IPS DF 19.7 (cell line): Measurements from ENCODE around the gene ITIH3.

ENCODE experiments used
- DNase-seq: peaks from one replicate; pipeline ENCODE4 v3.0.0-alpha.2; 2013; ENCODE audit warnings: low read depth, low spot score

Gene ITIH3

DNA sequence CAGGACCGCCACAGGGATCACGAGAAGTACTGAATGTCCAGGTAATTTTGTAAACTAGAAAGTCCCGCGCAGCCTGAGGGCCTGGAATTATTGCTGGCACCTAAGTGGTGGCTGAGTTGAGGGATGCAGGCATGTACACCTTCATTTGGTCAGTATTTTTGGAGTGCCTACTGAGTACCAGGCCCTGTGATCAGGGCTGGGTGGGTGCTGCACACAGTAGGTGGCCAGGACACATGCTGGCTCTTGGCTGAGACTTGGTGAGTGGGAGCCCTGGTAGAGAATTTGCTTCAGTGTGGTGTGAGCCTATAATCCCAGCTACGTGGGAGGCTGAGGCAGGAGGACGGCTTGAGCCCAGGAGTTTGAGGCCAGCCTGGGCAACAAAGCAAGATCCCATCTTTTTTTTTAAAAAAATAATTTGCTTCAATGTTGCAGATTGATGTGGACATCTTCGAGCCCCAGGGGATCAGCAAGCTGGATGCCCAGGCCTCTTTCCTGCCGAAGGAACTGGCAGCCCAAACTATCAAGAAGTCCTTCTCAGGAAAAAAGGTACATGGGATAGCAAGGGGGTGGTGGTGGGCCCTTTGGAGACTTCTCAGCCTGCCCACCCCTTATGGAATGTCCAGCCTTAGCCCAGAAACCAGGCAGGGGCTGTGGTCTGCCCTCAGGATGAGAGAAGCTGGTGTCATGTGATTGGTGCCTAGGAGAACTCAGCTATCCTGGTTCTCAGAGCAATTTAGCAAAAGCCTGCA is 14.6 kb upstream of the ITIH3 start:
- DNase-seq = no peak

DNA sequence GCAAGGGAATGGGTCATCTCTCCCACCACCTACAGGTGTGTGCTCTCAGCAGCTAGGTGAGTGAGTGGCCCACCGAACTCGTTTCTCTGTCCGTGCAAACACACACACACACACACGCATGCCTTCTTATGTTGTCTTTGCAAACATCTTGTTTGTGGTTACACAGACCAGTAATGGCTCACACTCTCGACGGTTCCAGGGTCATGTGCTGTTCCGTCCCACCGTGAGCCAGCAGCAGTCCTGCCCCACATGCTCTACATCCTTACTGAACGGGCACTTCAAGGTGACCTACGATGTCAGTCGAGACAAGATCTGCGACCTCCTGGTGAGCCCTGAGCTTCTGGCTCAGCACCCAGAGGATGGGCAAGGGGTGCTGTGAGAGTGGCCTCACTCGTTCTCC is 12.9 kb upstream of the ITIH3 start:
- DNase-seq = no peak

DNA sequence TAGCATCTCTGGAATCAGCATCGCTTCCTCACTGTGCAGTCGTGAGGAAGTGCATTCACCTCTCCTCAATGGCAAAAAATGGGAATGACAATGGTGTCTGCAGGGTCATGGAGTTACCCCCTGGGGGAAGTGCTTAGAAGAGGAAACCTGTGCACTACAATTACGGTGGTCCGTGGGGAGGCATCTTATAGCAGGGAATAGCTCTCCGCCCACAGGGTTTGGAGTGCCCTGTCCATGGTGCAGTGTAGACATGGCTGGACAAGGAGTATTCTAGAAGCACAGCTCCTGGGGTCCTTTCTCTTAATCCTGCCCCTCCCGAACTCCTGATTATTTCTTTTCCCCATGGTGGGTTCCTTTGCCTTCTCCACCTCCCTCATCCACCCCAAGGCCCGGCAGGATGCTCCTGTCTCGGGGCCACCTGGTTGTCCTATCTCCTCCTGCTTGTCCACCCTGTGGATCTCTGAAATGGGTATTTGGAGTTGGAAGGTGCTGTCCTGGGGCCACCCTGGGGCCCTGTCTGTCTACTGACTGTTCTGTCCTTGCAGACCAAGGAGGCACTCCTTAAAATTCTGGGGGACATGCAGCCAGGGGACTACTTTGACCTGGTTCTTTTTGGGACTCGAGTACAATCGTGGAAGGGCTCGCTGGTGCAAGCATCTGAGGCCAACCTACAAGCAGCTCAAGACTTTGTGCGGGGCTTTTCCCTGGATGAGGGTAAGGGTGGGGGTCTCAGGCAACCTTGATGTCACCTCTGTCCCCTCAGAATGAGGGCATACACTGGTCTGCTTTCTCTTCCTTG is 12.0 kb upstream of the ITIH3 start:
- DNase-seq = no peak

DNA sequence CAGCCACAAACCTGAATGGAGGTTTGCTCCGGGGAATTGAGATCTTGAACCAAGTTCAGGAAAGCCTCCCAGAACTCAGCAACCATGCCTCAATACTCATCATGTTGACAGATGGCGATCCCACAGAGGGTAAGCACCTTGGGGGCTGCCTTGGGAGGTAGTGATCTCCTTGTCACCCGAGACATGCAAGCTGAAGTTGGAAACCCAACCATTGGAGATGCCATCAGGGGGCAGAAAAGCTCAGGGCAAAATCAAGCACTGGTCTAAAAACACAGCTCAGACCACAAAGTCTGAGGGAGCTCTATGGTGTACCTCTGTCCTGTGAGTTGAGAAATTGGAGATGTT is 11.4 kb upstream of the ITIH3 start:
- DNase-seq = no peak

DNA sequence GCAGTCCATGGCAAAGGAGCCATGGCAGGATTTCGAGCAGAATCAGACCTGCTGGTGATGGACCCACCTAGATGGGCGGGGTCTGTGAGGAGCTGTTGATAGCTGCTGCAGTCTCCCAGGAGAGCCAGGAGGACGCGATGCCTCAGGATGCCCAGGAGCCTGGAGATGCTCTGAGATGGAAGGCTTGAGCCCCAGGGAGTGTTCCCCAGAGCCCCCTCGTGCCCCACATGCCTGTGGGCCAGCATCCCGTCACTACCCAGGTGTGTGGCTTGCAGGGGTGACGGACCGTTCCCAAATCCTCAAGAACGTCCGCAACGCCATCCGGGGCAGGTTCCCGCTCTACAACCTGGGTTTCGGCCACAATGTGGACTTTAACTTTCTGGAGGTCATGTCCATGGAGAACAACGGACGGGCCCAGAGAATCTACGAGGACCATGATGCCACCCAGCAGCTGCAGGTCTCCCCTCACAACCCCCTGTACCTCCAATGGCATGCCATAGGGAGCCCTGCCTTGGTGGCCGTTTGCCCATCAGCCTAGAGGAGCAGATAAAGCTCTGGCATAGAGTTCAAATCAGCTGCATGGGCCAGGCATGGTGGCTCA is 10.5 kb upstream of the ITIH3 start:
- DNase-seq = no peak

DNA sequence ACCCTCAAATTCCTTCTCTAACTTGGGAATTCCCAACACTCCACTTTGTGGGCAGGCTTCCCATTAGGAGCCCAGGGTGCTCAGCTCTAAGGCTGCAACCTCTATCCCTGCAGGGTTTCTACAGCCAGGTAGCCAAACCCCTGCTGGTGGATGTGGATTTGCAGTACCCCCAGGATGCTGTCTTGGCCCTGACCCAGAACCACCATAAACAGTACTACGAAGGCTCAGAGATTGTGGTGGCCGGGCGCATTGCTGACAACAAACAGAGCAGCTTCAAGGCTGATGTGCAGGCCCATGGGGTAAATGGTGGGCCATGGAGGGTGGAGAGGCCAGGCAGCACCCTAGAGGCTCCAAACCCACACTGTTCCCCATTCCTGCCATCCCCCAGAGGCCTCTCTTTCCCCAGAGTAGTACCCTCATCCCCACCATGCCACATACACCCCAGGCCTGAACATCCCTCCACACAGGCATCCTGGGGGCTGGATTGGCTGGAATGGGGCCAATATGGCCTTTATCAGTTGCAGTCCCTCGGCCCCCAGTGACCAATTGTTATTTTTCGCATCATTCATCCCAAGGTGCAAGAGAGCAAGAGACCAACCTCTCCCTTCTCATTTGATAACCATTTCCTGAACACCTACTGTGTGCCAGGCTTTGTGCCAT is 9.5 kb upstream of the ITIH3 start:
- DNase-seq = no peak

DNA sequence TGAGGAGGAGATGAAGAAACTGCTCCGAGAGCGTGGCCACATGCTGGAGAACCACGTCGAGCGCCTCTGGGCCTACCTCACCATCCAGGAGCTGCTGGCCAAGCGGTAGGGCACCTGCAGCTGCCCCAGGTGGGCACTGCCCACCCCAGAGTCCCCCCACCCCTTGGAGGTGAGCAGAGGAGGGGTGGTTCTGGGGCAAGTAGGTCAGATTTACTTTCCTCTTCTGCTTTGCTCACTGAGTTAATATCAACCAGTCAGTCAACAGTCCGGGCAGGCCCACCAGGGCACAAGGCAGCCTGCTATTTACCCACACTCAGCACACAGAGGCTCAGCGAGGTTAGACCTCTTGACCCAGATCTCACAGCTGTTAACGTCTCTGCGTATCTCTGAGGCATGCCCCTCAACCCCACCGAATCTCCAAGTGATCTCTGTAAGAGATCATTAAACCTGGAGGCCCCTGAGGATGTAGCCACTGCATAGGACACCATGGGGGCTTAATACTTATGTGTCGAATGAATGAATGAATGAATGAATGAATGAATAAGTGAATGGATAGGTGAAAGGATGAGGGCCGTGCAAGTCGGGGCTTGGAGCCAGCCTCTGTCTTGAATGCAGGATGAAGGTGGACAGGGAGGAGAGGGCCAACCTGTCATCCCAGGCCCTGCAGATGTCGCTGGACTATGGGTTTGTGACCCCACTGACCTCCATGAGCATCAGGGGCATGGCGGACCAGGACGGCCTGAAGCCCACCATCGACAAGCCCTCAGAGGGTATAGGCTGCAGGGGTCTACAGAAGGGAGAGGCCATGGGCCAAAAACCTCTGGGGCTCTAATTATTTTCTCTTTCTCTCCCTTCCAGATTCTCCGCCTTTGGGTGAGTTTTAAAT is 8.0 kb upstream of the ITIH3 start:
- DNase-seq = no peak

DNA sequence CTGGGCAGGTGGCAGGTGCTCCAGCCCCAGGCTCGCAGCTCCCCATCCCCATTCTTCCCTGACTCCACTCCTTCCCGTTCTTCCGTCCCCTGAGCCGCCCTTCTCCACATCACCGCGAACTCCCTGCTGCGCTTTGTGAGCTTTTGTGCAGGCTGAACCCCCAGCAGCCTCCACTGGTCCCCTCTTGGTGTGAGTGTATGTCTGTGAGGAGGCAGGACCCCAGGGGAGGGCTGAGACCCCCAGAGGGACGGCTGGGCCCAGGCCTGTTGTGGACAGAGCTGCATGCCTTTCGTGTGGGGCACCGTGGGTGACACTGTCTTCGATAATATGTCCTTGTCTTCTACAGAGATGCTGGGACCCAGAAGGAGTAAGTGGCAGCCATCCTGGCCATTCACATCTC is 7.3 kb upstream of the ITIH3 start:
- DNase-seq = no peak

DNA sequence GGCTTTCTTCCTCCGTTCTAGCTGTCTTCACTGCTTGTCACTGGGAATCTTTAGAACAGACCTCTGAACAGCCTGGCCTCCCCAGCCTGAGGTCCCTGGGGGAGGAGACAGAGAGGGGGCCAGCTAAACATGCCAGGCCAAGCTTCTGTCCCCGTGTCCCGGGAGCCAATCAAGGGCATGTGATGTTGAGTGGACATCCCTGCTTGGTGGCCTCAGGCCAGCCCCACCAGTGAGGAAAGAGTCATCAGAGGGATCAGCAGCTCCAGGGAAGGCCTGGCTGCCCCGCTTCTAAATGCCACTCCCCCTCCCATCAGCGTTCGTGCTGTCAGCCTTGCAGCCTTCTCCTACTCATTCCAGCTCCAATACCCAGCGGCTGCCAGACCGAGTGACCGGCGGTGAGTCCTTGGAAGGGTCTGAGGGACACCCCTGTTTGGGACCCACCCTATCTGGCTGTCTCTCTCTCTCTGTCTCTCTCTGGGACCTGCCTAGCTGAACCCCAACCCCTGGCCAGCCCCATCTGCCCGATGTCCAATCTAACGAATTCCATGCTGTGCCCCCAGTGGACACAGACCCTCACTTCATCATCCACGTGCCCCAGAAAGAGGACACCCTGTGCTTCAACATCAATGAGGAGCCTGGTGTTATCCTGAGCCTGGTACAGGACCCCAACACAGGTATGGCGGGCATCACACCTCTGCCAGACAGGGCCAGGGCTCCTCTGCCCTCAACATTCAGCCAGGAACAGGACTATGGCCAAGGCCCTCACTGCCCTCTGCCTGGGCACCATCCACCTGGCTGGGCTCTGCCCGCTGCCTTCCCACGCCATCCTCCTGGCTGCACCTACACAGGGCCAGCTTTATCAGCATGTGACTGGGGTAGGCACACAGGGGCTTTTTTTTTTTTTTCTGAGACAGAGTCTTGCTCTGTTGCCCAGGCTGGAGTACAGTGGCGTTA is 6.6 kb upstream of the ITIH3 start:
- DNase-seq = no peak

DNA sequence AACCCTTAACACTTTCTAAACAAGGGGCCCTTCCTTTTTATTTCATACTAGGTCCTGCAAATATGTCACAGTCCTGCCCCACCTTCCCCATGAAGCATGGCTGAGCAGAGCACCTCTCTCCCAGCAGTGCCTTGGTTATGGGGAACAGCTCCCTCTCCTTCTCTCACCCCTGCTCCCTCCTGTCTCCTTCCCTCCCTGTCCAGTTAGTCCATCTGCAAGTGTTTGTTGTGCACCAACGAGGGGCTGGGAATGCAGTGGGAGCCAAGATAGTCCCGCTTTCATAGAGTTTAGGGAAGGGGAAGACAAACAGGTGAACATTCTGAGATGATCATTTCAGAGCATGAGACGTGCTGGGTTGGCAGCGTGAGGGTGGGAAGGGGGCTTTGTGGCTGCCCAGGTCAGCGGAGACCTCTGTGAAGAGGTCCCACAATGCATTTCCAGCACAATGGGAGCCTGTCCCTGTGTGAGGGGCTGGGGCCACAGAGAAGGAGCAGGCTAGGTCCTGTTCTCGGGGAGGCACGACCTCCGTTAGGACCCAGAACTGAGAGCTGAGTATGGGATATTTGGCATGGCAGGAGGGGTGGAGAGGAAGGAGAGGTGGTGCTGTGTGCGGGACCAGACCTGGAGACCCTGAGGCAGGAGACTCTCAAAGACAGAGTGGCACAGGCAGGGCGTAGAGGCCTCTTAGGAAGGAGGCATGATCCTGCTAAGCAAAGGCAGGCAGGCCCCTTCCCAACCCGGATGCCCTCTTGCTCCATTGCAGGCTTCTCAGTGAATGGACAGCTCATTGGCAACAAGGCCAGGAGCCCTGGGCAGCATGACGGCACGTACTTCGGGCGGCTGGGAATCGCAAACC is 5.5 kb upstream of the ITIH3 start:
- DNase-seq = no peak

DNA sequence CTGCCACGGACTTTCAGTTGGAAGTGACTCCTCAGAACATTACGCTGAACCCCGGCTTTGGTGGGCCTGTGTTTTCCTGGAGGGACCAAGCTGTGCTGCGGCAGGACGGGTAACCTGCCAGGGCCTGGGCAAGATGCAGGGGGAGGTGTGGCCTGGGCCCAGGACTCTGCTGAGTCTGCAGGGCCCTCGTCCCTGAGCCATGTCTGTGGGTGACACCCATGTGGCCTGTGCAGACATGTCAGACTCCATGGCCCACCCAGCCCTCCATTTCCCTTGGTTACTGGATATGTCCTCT is 4.9 kb upstream of the ITIH3 start:
- DNase-seq = no peak

DNA sequence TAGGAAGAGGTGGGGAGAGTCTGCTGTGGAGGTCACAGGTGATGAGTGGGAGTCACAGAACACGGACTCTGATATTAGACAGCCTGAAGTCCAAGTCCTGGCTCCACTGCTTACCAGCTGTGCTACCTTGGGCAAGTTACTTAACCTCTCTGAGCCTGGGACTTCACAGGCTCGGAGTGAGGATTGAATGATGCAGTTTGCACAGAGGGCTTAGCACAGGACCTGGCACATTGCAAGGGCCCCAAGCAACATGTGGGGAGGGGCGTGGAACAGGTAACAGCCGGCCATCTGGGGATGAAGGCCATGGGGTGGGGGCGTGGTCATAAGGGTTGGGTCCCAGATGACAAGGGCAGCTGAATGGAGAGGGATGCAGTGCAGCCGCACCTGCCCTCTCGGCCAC is 4.3 kb upstream of the ITIH3 start:
- DNase-seq = no peak

DNA sequence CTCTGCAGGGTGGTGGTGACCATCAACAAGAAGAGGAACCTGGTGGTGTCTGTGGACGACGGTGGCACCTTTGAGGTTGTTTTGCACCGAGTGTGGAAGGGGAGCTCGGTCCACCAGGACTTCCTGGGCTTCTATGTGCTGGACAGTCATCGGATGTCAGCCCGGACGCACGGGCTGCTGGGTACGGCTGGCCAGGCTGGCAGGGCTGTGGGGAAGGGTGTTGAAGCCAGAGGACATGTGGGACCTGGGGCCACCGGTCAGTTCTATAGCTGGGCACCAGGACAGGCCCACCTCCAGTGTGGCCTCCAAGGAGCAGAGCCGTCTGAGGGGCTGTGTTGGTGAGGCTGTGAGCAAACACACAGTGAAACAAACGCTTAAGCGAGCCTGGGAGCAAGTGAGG is 3.9 kb upstream of the ITIH3 start:
- DNase-seq = no peak

DNA sequence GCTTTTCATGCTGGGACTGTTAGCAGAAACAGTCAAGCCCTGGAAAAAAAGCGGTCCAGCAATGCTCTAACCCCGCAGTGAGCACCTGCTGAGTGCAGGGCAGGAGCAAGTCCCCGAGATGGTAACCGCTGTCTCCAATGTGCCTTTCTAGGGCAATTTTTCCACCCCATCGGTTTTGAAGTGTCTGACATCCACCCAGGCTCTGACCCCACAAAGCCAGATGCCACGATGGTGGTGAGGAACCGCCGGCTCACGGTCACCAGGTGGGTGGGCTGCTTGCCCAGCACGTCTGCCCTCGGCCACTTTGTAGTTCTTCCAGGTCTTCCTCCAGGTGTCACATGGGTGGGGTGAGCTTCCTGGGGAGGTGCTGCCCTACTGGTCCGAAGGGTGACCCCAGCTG is 3.2 kb upstream of the ITIH3 start:
- DNase-seq = no peak

DNA sequence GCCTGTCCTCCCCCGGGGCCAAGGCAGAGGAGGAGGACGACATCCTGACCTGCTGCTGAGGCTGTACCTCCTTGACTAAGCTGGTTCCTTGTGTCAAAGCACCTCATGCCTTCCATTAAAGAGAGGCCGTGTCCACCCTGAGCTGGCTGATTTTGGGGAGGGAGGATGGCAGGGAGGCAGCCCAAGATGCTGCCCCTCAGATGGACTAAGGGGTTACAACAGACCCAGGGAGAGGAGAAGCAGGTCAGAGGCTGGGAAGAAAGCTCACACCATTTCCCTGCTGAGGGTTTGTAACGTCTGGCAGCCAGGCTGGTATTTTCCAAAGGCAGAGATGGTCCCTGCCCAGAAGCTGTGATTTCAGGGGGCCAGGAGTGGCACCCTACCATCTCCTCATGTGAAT is 2.7 kb upstream of the ITIH3 start:
- no peak for DNase-seq

DNA sequence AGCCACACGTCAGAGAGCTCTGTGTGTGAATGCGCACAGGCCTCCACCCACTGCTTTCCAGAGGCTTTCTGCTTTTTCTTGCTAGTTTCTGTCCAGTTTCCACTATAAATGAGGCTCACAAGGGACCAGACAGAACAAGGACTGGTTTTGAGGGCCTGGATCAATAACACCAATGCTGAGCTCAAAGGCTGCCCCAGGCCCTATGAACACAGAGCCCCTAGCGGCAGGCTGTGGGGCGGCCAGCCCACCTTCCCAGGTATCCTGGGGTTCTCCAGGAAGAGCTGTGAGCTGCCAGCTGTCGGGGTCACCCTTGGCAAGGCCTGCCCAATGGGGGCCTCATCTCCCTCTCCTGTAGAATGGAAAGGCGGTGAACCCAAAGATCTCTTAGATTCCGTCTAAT is 2.2 kb upstream of the ITIH3 start:
- no peak for DNase-seq

DNA sequence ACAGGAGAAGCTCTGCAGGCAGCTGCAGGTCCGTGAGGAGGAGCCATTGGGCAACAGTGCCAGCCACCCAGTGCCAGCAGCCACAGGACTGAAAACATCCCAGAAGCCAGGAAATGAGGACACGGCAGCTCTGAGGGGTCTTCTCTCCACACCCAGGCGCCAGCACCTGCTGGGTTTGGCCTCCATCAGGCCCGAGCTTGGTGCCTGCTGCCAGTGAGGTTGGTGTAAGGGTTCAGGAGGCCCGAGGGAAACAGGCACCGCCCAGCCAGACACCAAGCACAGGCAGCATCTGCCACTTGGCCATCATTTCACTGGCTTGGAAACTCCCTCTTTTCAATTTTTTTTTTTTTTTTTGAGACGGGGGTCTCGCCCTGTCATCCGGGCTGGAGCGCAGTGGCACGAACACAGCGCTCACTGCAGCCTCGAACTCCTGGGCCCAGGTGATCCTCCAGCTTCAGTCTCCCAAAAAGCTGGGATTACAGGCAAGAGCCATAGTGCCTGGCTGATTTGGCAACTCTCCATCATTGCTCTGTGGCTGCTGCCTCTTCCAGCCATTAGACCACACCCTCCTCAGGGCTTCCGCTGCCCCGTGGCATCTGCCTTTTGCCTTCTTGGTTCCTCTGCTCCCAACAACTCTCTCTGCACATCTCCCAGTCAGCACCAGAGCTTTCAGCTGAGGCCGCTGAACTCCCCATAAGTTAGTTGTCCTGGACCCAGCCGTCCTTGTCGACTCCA is 1.5 kb upstream of the ITIH3 start:
- DNase-seq = no peak

DNA sequence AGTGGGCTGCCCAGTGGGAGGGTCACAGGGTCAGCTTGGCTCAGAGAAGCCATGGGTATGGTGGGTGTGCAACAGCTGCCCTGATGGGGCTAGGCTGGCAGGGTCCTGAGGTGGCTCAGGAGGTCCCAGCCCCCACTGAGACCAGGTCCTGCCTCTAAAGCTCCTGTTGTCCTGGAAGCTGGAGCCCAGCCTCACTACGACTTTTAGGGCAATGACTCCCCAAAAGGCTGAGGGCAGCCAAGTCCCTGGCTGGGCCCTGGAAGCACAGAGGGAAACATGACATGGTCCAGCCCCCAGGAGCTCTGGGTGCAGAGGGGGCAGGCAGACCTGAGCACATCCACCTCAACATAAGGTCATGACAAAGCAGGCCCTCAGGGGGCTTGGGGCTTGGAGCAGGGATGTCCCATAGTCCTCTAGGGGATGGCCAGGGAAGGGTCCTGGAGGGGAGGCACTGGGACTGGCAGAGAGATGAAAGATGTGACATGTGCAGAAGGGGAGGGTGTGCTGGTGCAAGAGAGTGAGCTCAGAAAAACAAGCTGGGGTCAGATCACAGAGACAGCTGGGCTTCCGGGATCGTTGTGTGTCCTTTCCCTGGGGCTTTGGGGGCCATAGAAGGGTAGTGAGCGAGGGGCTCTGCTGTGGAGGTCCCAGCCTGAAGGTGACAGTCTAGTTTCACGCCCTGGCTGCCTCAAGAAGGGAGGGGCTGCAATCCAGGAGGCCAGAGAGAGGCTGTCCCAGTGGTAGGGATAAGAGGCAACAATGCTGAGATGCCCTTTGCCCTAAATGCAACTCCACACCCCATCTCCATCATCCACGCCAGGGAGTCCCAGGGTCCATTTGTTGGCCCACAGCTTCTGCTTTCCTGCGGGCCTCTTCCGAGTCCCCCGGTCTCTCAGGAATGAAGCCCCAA is 639 bp upstream of the ITIH3 start:
- DNase-seq = no peak
